GM23338 (cell line): Measurements from ENCODE around the gene DACT1. TPM values are rescaled to one million over a fixed set of nuclear protein-coding genes. Genes with fewer than 3 reads are reported as not detected.

ENCODE experiments used
- ATAC-seq: fragments of 200-7000 bp; cut with Tn5 transposase; 3 replicates; pipeline ENCODE4 v1.9.1; 2020
- DNase-seq: peaks from one replicate; pipeline ENCODE4 v3.0.0-alpha.2; 2015; ENCODE audit warnings: low spot score
- H2AFZ ChIP-seq: fragments of 200-600 bp; sonication (generic); 2 replicates; pipeline ENCODE4 v1.8.0; 2016; ENCODE audit warnings: antibody characterized with exemption, mild to moderate bottlenecking, moderate library complexity
- H3F3A ChIP-seq: fragments of 200-600 bp; sonication (generic); replicated peaks from 2 replicates; pipeline ENCODE4 v1.8.0; 2017; ENCODE audit warnings: antibody characterized with exemption, mixed run types, low read depth
- H3K27ac ChIP-seq: fragments of 200-600 bp; sonication (generic); 2 replicates; pipeline ENCODE4 v1.6.1; 2016; ENCODE audit warnings: low read depth
- H3K27me3 ChIP-seq: fragments of 200-600 bp; sonication (generic); 2 replicates; pipeline ENCODE4 v1.8.0; 2016; ENCODE audit warnings: mild to moderate bottlenecking, mixed run types, moderate library complexity; ENCODE audit not compliant: insufficient read depth
- H3K36me3 ChIP-seq: fragments of 200-600 bp; sonication (generic); 2 replicates; pipeline ENCODE4 v1.8.0; 2016; ENCODE audit warnings: mild to moderate bottlenecking; ENCODE audit not compliant: insufficient read depth
- H3K4me1 ChIP-seq: fragments of 200-600 bp; sonication (generic); 2 replicates; pipeline ENCODE4 v1.8.0; 2016; ENCODE audit warnings: mild to moderate bottlenecking, moderate library complexity; ENCODE audit not compliant: insufficient read depth
- H3K4me2 ChIP-seq: fragments of 200-600 bp; sonication (generic); 2 replicates; pipeline ENCODE4 v1.7.1; 2017; ENCODE audit warnings: mixed run types
- H3K4me3 ChIP-seq: fragments of 200-600 bp; sonication (generic); 2 replicates; pipeline ENCODE4 v1.6.1; 2016; ENCODE audit warnings: mixed run types
- H3K79me2 ChIP-seq: fragments of 200-600 bp; sonication (generic); replicated peaks from 2 replicates; pipeline ENCODE4 v1.8.0; 2017; ENCODE audit warnings: mild to moderate bottlenecking; ENCODE audit not compliant: insufficient read depth
- H3K9me2 ChIP-seq: fragments of 200-600 bp; sonication (generic); 2 replicates; pipeline ENCODE4 v1.8.0; 2017; ENCODE audit not compliant: insufficient read depth
- H4K20me1 ChIP-seq: fragments of 200-600 bp; sonication (generic); replicated peaks from 2 replicates; pipeline ENCODE4 v1.8.0; 2017; ENCODE audit warnings: mild to moderate bottlenecking; ENCODE audit not compliant: insufficient read depth
- H3K27ac Mint-ChIP-seq: 2 replicates; pipeline ENCODE4 v1.8.0; 2020; ENCODE audit warnings: inconsistent platforms, mild to moderate bottlenecking, moderate library complexity, mixed read lengths
- H3K27me3 Mint-ChIP-seq: 3 replicates; pipeline ENCODE4 v1.8.0; 2022; ENCODE audit warnings: low read depth, mild to moderate bottlenecking, moderate library complexity, mixed read lengths, inconsistent platforms; ENCODE audit not compliant: insufficient read depth, poor library complexity
- H3K36me3 Mint-ChIP-seq: 3 replicates; pipeline ENCODE4 v1.8.0; 2021; ENCODE audit warnings: low read depth, mild to moderate bottlenecking, inconsistent platforms, moderate library complexity, mixed read lengths
- H3K4me1 Mint-ChIP-seq: 3 replicates; pipeline ENCODE4 v1.8.0; 2020; ENCODE audit warnings: mild to moderate bottlenecking, inconsistent platforms, mixed read lengths
- H3K4me3 Mint-ChIP-seq: 3 replicates; pipeline ENCODE4 v1.8.0; 2021; ENCODE audit warnings: moderate library complexity, mild to moderate bottlenecking, inconsistent platforms, mixed read lengths
- H3K9me3 Mint-ChIP-seq: 3 replicates; pipeline ENCODE4 v1.8.0; 2020; ENCODE audit warnings: moderate library complexity, mild to moderate bottlenecking, inconsistent platforms, mixed read lengths
- CREB1 ChIP-seq: fragments of 250-450 bp; sonication (Bioruptor Pico); IDR thresholded peaks from 2 replicates; pipeline ENCODE4 v1.5.0; 2020; ENCODE audit warnings: low read depth, mild to moderate bottlenecking, moderate library complexity
- EZH2 ChIP-seq: fragments of 200-600 bp; sonication (generic); IDR thresholded peaks from one replicate; pipeline ENCODE4 v1.8.0; 2017; ENCODE audit warnings: antibody characterized with exemption, mild to moderate bottlenecking, low read depth; ENCODE audit not compliant: unreplicated experiment
- JUNB ChIP-seq: IDR thresholded peaks from one replicate; pipeline ENCODE4 v1.6.1; 2016; ENCODE audit warnings: antibody characterized with exemption; ENCODE audit not compliant: unreplicated experiment
- NANOG ChIP-seq: IDR thresholded peaks from 2 replicates; pipeline ENCODE4 v1.6.1; 2016; ENCODE audit warnings: antibody characterized with exemption, borderline replicate concordance
- POLR2AphosphoS5 ChIP-seq: IDR thresholded peaks from 2 replicates; pipeline ENCODE4 v1.6.1; 2016; ENCODE audit warnings: antibody characterized with exemption, low read depth
- STAT1 ChIP-seq: IDR thresholded peaks from one replicate; pipeline ENCODE4 v1.6.1; 2016; ENCODE audit warnings: antibody characterized with exemption; ENCODE audit not compliant: unreplicated experiment
- ZNF114 ChIP-seq: fragments of 250-450 bp; sonication (Bioruptor Pico); IDR thresholded peaks from 2 replicates; pipeline ENCODE4 v1.5.0; 2020; ENCODE audit warnings: mild to moderate bottlenecking, moderate library complexity
- ZNF331 ChIP-seq: fragments of 250-450 bp; sonication (Bioruptor Pico); IDR thresholded peaks from 2 replicates; pipeline ENCODE4 v1.5.0; 2020; ENCODE audit warnings: low read depth, mild to moderate bottlenecking, moderate library complexity
- ZNF462 ChIP-seq: fragments of 250-450 bp; sonication (Bioruptor Pico); IDR thresholded peaks from 2 replicates; pipeline ENCODE4 v1.5.0; 2020; ENCODE audit warnings: mild to moderate bottlenecking, moderate library complexity
- polyA plus RNA-seq: library from polyadenylated mRNA; unstranded; fragments of >200 nt; fragmentation: Nextera tagmentation; extraction: Ambion mirVana; gene quantifications from 2 replicates; pipeline ENCODE4 v1.2.1, GENCODE V29; 2016
- total RNA-seq: library from RNA; depleted of rRNA; stranded (reverse); fragments of >200 nt; shearing (Covaris generic); gene quantifications from 2 replicates; pipeline ENCODE4 v1.2.3, GENCODE V29; 2014
- TF ChIP-seq, protein P1 (sequence below), 2 experiments: fragments of 200-600 bp in 1 of 2; sonication (generic) in 1 of 2; conservative IDR thresholded peaks; 2 replicates each; pipeline versions ENCODE4 v1.5.1 to v1.6.1; 2016 to 2017; ENCODE audit warnings: antibody characterized with exemption in 2 of 2, low read depth in 2 of 2, mild to moderate bottlenecking in 2 of 2, moderate library complexity in 1 of 2
- TF ChIP-seq, protein P2 (sequence below): IDR thresholded peaks from 2 replicates; pipeline ENCODE4 v1.6.1; 2016; ENCODE audit warnings: antibody characterized with exemption

Gene DACT1
- total and polyA plus RNA-seq, 2 experiments from 2014 or later: 5.7 to 26.6 TPM

DNA sequence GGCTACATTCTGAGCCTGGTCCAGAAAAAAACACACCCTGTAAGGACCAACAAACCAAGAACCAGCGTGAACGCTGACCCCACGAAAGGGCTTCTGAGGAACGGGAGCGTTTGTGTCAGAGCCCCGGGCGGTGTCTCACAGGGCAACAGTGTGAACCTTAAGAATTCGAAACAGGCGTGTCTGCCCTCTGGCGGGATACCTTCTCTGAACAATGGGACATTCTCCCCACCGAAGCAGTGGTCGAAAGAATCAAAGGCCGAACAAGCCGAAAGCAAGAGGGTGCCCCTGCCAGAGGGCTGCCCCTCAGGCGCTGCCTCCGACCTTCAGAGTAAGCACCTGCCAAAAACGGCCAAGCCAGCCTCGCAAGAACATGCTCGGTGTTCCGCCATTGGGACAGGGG lies 7.9 kb downstream of the DACT1 start:
- H3K4me2 ChIP-seq: no peak overlapping the region
- DNase-seq (no peak), ATAC-seq (no peak)
- H3K27ac ChIP-seq: no peak overlapping the region
- Mint-ChIP-seq H3K4me3 (no peak overlapping the region), H3K36me3 (peaks cover 57% of the 10 kb centered on the region), H3K27me3 (peaks cover 7% of the 10 kb centered on the region), H3K9me3 (no peaks in the 10 kb centered on the region), H3K4me1 (peaks cover 5% of the 10 kb centered on the region; the same call in 1 of the 3 replicates), H3K27ac (no peak overlapping the region)
- H3K79me2 ChIP-seq: peaks cover 4% of the 10 kb centered on the region; the same call in 1 of the 2 replicates
- H3K4me3 ChIP-seq: no peak overlapping the region
- H4K20me1 ChIP-seq: 0 out of 2 replicates have a peak, but pooled peaks cover 5% of the 10 kb centered on the region
- no peaks in the 10 kb centered on the region for H3K9me2 ChIP-seq
- no peaks in the 10 kb centered on the region for H3K4me1 ChIP-seq
- no peaks in the 10 kb centered on the region for H3K27me3 ChIP-seq
- no peak for TF ChIP-seq CREB1
- no peak for TF ChIP-seq ZNF462
- TF ChIP-seq JUNB: no peak
- no peak overlapping the region for H2AFZ ChIP-seq
- H3F3A ChIP-seq: no peaks in the 10 kb centered on the region
- H3K36me3 ChIP-seq: peaks cover 7% of the 10 kb centered on the region

GRCh38 chr14:58646479-58646878 lies 8.7 kb downstream of the DACT1 start:
- Histone ChIP-seq H3K4me2 (no peak overlapping the region), H4K20me1 (0 out of 2 replicates have a peak, but pooled peaks cover 5% of the 10 kb centered on the region), H3K27me3 (no peaks in the 10 kb centered on the region), H3K27ac (no peak overlapping the region), H3K36me3 (peaks cover 7% of the 10 kb centered on the region), H2AFZ (no peak overlapping the region), H3K79me2 (peaks cover 4% of the 10 kb centered on the region; the same call in 1 of the 2 replicates), H3K4me1 (no peaks in the 10 kb centered on the region), H3K4me3 (no peak overlapping the region), H3F3A (no peaks in the 10 kb centered on the region), H3K9me2 (no peaks in the 10 kb centered on the region)
- Mint-ChIP-seq H3K27me3 (peaks cover 6% of the 10 kb centered on the region), H3K36me3 (peaks cover 48% of the 10 kb centered on the region), H3K4me1 (no peaks in the 10 kb centered on the region), H3K4me3 (no peak overlapping the region), H3K9me3 (no peaks in the 10 kb centered on the region), H3K27ac (no peak overlapping the region)
- ATAC-seq (no peak; the same call in 2 of the 3 replicates), DNase-seq (no peak)
- no peak for TF ChIP-seq CREB1
- no peak for TF ChIP-seq ZNF114 (CRISPR knock-in tag)
- no peak for TF ChIP-seq NANOG
- TF ChIP-seq STAT1: no peak
- TF ChIP-seq, protein P1, sequence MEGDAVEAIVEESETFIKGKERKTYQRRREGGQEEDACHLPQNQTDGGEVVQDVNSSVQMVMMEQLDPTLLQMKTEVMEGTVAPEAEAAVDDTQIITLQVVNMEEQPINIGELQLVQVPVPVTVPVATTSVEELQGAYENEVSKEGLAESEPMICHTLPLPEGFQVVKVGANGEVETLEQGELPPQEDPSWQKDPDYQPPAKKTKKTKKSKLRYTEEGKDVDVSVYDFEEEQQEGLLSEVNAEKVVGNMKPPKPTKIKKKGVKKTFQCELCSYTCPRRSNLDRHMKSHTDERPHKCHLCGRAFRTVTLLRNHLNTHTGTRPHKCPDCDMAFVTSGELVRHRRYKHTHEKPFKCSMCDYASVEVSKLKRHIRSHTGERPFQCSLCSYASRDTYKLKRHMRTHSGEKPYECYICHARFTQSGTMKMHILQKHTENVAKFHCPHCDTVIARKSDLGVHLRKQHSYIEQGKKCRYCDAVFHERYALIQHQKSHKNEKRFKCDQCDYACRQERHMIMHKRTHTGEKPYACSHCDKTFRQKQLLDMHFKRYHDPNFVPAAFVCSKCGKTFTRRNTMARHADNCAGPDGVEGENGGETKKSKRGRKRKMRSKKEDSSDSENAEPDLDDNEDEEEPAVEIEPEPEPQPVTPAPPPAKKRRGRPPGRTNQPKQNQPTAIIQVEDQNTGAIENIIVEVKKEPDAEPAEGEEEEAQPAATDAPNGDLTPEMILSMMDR (conservative IDR thresholded peaks at IDR 0.05; ENCODE audit: low read depth in 2 of 2): no peak
- TF ChIP-seq, protein P2, sequence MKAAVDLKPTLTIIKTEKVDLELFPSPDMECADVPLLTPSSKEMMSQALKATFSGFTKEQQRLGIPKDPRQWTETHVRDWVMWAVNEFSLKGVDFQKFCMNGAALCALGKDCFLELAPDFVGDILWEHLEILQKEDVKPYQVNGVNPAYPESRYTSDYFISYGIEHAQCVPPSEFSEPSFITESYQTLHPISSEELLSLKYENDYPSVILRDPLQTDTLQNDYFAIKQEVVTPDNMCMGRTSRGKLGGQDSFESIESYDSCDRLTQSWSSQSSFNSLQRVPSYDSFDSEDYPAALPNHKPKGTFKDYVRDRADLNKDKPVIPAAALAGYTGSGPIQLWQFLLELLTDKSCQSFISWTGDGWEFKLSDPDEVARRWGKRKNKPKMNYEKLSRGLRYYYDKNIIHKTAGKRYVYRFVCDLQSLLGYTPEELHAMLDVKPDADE: no peak
- TF ChIP-seq JUNB: no peak
- TF ChIP-seq POLR2AphosphoS5: no peak
- no peak for TF ChIP-seq ZNF331
- TF ChIP-seq EZH2: no peak
